Stomach smooth muscle (tissue), 2 donors: ENCODE measurements around the gene WDR18.

Experiments
- H3K27ac ChIP-seq: one replicate; pipeline ENCODE4 v1.7.0; 2013; ENCODE audit warnings: mild to moderate bottlenecking, low read length, inconsistent platforms
- H3K27me3 ChIP-seq, 2 donors: one replicate each; pipeline ENCODE4 v1.7.0; 2013; ENCODE audit warnings: low read length in 2 of 2; ENCODE audit not compliant: insufficient read depth in 2 of 2, control insufficient read depth in 1 of 2
- H3K36me3 ChIP-seq, 2 donors: one replicate each; pipeline ENCODE4 v1.7.0; 2013; ENCODE audit warnings: low read length in 2 of 2; ENCODE audit not compliant: control insufficient read depth in 2 of 2, insufficient read depth in 2 of 2
- H3K4me1 ChIP-seq: one replicate; pipeline ENCODE4 v1.7.0; 2013; ENCODE audit warnings: low read length; ENCODE audit not compliant: control insufficient read depth, insufficient read depth
- H3K4me3 ChIP-seq, 2 donors: one replicate each; pipeline ENCODE4 v1.7.0; 2013; ENCODE audit warnings: low read length in 2 of 2
- H3K9ac ChIP-seq, 2 donors: one replicate each; pipeline ENCODE4 v1.7.0; 2013; ENCODE audit warnings: low read length in 2 of 2, mild to moderate bottlenecking in 1 of 2
- H3K9me3 ChIP-seq, 2 donors: one replicate each; pipeline ENCODE4 v1.7.0; 2013; ENCODE audit warnings: low read length in 2 of 2; ENCODE audit not compliant: control insufficient read depth in 2 of 2
- donor health status: healthy.
- donor health status: Pancreatic carcinoma.

WDR18 gene

GRCh38 chr19:1026783-1027649 lies 42.9 kb downstream of the WDR18 start:
- Histone ChIP-seq H3K36me3 (peaks cover 3% of the 10 kb centered on the region in 2 donors), H3K27ac (peak overlapping the region; percentile 98), H3K9me3 (no peaks in the 10 kb centered on the region), H3K4me3 (peak overlapping the region; percentile 93 to 94), H3K4me1 (peaks cover 31% of the 10 kb centered on the region), H3K9ac (peak overlapping the region; percentile 95 to 99), H3K27me3 (no peaks in the 10 kb centered on the region)

- Histone ChIP-seq H3K9me3 (no peaks in the 10 kb centered on the region), H3K27ac (peak overlapping the region; percentile 98), H3K9ac (peak overlapping the region; percentile 95 to 99), H3K4me1 (peaks cover 32% of the 10 kb centered on the region), H3K4me3 (peak overlapping the region; percentile 93 to 94), H3K27me3 (no peaks in the 10 kb centered on the region), H3K36me3 (peaks cover 8 to 9% of the 10 kb centered on the region in 2 donors)
These were observed 43.5 kb downstream of the WDR18 start for GRCh38 chr19:1027650-1028061.

- Histone ChIP-seq H3K4me1 (peaks cover 32% of the 10 kb centered on the region), H3K4me3 (peak overlapping the region; percentile 93 to 94), H3K36me3 (peaks cover 12 to 13% of the 10 kb centered on the region in 2 donors), H3K9ac (peak overlapping the region; percentile 58 to 99), H3K27ac (peak overlapping the region; percentile 98), H3K27me3 (no peaks in the 10 kb centered on the region), H3K9me3 (no peaks in the 10 kb centered on the region)
These were observed 44.1 kb downstream of the WDR18 start for GRCh38 chr19:1028062-1028926.

DNA sequence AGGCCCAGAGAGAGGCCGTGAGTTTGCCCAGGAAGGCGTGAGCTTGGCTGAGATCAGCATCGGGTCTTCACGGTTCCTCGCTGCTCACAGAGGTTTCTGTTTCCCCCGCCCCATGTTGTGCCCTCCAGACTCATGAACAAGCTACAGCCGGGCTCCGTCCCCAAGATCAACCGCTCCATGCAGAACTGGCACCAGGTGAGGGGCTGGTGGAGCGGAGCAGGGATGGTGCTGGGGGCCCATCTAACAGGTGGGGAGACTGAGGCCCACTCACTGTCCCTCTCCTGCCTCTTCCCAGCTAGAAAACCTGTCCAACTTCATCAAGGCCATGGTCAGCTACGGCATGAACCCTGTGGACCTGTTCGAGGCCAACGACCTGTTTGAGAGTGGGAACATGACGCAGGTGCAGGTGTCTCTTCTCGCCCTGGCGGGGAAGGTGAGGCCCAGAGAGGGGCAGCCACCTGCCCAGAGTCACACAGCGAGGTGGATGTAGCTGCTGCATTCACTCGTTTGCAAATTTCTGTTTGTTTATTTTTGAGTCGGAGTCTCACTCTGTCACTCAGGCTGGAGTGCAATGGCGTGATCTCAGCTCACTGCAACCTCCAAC lies 48.2 kb downstream of the WDR18 start:
- Histone ChIP-seq H3K27ac (no peak overlapping the region), H3K4me3 (no peak overlapping the region), H3K4me1 (peaks cover 22% of the 10 kb centered on the region), H3K36me3 (peaks cover 19 to 20% of the 10 kb centered on the region in 2 donors), H3K27me3 (no peaks in the 10 kb centered on the region), H3K9ac (no peak overlapping the region), H3K9me3 (no peaks in the 10 kb centered on the region)

GRCh38 chr19:1035998-1036621 lies 52.0 kb downstream of the WDR18 start:
- Histone ChIP-seq H3K27ac (no peak overlapping the region), H3K4me3 (no peak overlapping the region), H3K4me1 (peaks cover 24% of the 10 kb centered on the region), H3K27me3 (no peaks in the 10 kb centered on the region), H3K36me3 (peaks cover 17 to 22% of the 10 kb centered on the region in 2 donors), H3K9ac (no peak overlapping the region), H3K9me3 (no peaks in the 10 kb centered on the region)

GRCh38 chr19:1037621-1038064 lies 53.5 kb downstream of the WDR18 start:
- Histone ChIP-seq H3K4me1 (peaks cover 30% of the 10 kb centered on the region), H3K9ac (no peak overlapping the region), H3K36me3 (peaks cover 12 to 13% of the 10 kb centered on the region in 2 donors), H3K27ac (no peak overlapping the region), H3K27me3 (peaks cover 0 to 3% of the 10 kb centered on the region in 2 donors), H3K9me3 (no peaks in the 10 kb centered on the region), H3K4me3 (no peak overlapping the region)

DNA sequence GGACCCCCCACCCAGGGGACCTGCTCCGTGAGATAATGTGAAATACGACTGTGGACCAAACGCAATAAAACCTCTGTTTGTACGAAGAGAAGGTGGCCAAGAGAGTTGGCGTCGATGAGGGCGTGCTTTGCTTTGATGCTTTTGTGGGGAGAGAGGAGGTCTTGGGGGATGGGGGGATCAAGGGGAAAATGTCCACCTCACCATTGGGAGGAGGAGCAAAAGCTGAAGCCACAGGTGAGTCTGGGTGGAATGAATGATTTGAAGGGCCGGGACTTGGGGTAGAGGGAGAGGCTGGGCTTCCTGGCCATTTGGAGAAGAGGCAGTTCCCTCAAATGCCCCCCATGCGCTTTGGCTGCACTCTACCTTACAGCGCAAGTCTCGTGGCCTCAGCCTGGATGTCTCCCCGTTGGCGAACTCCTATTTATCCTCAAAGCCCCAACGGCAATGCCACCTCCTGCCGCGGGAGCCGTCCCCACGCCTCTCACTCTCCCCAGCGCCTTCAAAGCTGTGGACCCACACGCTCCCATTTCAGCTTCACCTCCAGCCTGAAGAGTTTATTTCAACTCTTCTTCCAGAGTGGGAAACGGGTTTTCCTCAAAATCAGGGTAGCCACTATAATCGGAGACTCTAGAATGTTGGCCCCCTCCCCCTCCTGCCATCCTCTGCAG lies 55.0 kb downstream of the WDR18 start:
- peaks cover 0 to 3% of the 10 kb centered on the region in 2 donors for H3K27me3 ChIP-seq
- H3K27ac ChIP-seq: peak overlapping the region; percentile 60
- peak overlapping the region in 1 of 2 donors; percentile 81 for H3K4me3 ChIP-seq
- H3K4me1 ChIP-seq: peaks cover 32% of the 10 kb centered on the region
- H3K9ac ChIP-seq: no peak overlapping the region
- no peaks in the 10 kb centered on the region for H3K9me3 ChIP-seq
- H3K36me3 ChIP-seq: peaks cover 7 to 9% of the 10 kb centered on the region in 2 donors

DNA sequence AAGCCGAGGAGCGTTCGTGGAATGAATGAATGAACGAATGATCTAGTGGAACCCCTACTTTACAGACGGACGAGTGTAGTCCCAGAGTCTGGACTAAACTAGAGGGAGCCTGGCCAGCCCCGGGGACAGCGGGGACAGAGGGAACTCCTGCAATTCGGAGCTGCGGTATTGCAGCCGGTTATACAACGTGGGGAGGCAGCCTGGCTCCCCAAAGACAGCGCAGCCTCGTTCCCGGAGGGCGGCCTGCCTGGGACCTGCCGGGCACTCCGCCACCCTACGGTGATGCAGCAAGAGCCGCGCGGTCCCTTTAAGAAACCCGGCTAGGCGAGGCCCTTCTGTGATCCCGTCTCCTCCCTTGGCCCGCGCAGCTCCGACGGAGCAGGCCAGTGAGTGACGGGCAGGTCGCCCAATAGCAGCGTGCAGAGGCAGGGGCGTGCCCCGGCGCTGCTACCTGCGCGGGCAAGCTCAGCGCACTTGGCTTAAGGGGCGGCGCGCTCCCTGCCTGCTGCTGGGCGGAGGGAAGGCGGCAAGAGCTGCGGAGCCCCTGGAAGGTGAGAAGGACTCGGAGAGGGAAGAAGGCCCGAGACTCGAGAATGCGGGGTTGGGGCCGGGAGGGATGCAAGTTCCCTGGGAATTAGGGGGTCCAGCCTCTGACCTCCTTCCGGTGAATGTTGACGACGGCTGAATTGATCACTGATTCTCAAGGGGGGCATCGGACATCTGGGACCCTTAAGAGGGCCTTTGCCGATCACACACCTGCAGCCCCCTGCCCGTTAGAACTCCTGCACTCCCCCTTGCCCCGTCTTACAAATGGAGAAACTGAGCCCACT lies 55.7 kb downstream of the WDR18 start, which contains the start of gene ABCA7:
TSS of gene ABCA7 (plus strand) at position 462 of the 830 bp plus-strand sequence. CDS start 1,255 bp downstream, outside the sequence.
- peak within 1 kb of the TSS; percentile 67 to 81 for H3K4me3 ChIP-seq
- peaks cover 32% of the 10 kb centered on the region for H3K4me1 ChIP-seq
- peak within 1 kb of the TSS; percentile 24 to 36 for H3K9ac ChIP-seq
- peaks cover 0 to 3% of the 10 kb centered on the region in 2 donors for H3K27me3 ChIP-seq
- H3K27ac ChIP-seq: peak within 1 kb of the TSS; percentile 60
- H3K36me3 ChIP-seq: peaks cover 7 to 9% of the 10 kb centered on the region in 2 donors
- H3K9me3 ChIP-seq: no peaks in the 10 kb centered on the region
